Lung (tissue), 12 donors: Measurements from ENCODE around the gene SLC5A6. TPM values are rescaled to one million over a fixed set of nuclear protein-coding genes. Genes with fewer than 3 reads are reported as not detected.
A peak's percentile ranks its signal among the peaks of the same experiment; 100 is the strongest.

Experiments used
- ATAC-seq: fragments of 200-7000 bp; cut with Tn5 transposase; one replicate; pipeline ENCODE4 v1.9.1; 2020; ENCODE audit warnings: moderate number of reproducible peaks; ENCODE audit not compliant: insufficient read depth, low FRiP score
- DNase-seq, 3 donors: peaks; one replicate each; pipeline ENCODE4 v3.0.0-alpha.2; 2013 to 2017
- H3K27ac ChIP-seq, 2 donors: one replicate each; pipeline ENCODE4 v1.5.1; 2013; ENCODE audit warnings: mild to moderate bottlenecking in 2 of 2, moderate library complexity in 2 of 2, control low read depth in 1 of 2, inconsistent platforms in 1 of 2, low read depth in 1 of 2, low read length in 1 of 2
- H3K27me3 ChIP-seq, 3 donors: one replicate each; pipeline ENCODE4 v1.5.1; 2013; ENCODE audit warnings: low read length in 2 of 3; ENCODE audit not compliant: control insufficient read depth in 3 of 3, insufficient read depth in 3 of 3
- H3K36me3 ChIP-seq, 4 donors: one replicate each; pipeline ENCODE4 v1.5.1; 2013; ENCODE audit warnings: low read length in 4 of 4, mild to moderate bottlenecking in 1 of 4, moderate library complexity in 1 of 4; ENCODE audit not compliant: control insufficient read depth in 4 of 4, insufficient read depth in 4 of 4
- H3K4me1 ChIP-seq, 5 donors: one replicate each; pipeline ENCODE4 v1.5.1; 2013; ENCODE audit warnings: low read length in 5 of 5, mild to moderate bottlenecking in 2 of 5, moderate library complexity in 1 of 5; ENCODE audit not compliant: control insufficient read depth in 5 of 5, insufficient read depth in 5 of 5
- H3K4me3 ChIP-seq: one replicate; pipeline ENCODE4 v1.5.1; 2013; ENCODE audit warnings: mild to moderate bottlenecking, control low read depth, moderate library complexity
- H3K9ac ChIP-seq, 2 donors: one replicate each; pipeline ENCODE4 v1.5.1; 2013; ENCODE audit warnings: low read length in 2 of 2, control low read depth in 1 of 2; ENCODE audit not compliant: insufficient read depth in 1 of 2
- H3K9me3 ChIP-seq, 4 donors: one replicate each; pipeline ENCODE4 v1.5.1; 2013; ENCODE audit warnings: low read length in 3 of 4, mild to moderate bottlenecking in 1 of 4, moderate library complexity in 1 of 4; ENCODE audit not compliant: control insufficient read depth in 4 of 4, insufficient read depth in 3 of 4
- WGBS, 2 donors: extraction: QIAGEN DNeasy Blood & Tissue Kit; methylation state at CpG; one replicate each; pipeline ENCODE4 v1.1.7; 2013; 5-methylcytosine and 5-hydroxymethylcytosine counted together
- polyA plus RNA-seq, 2 donors: library from polyadenylated mRNA; stranded (reverse); fragments of 200-250 nt; gene quantifications; one replicate each; pipeline ENCODE4 v1.2.1, GENCODE V29; 2013
- total RNA-seq, 2 donors: library from RNA; depleted of rRNA in 1 of 2; stranded (reverse); fragments of >200 nt in 1 of 2; gene quantifications; one replicate each; pipeline ENCODE4 v1.2.1, GENCODE V29; 2014 to 2021
- TF ChIP-seq, protein P1 (sequence below): IDR thresholded peaks from 2 replicates; pipeline ENCODE4 v1.5.1; 2012; ENCODE audit warnings: mild to moderate bottlenecking; ENCODE audit errors: control extremely low read depth, extremely low read depth
- donor health status: control.
- donor health status: control.
- donor health status: Bipolar disorder and iron deficiency.
- donor health status: healthy.
- donor health status: DM: yes; HTN: yes; CAD: no.

SLC5A6 gene
- total and polyA plus RNA-seq, 4 donors: 12.1 to 33.1 (median 23.9) TPM

- H3K9ac ChIP-seq: no peak overlapping the region
- WGBS, 2 donors: 26 to 38% methylated on average over 6 of the region's 6 CpGs
Measured at GRCh38 chr2:27185331-27186026, 26.6 kb downstream of the SLC5A6 start.

DNA sequence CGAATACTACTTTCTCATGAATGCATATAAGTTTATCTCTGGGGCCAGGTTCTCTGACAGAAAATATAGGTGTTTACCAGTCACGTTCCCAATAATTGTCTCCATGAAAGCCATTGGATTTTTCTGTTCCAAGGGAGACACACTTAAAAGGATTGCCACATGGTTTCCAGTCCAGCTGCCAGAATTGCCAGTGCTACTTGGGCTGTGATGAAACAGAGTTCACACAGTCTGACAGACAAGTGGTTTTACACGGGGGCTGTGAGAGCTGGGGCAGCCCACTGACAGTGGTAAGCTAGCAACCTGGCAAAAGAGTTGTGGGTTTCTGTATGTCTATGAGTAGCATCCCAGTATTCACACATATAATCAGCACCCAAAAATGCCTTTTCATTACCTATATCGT, 28.0 kb downstream of the SLC5A6 start:
- peaks cover 0 to 7% (median 2%) of the 10 kb centered on the region in 5 donors for H3K4me1 ChIP-seq
- H3K27ac ChIP-seq: no peak overlapping the region
- TF ChIP-seq, protein P1, sequence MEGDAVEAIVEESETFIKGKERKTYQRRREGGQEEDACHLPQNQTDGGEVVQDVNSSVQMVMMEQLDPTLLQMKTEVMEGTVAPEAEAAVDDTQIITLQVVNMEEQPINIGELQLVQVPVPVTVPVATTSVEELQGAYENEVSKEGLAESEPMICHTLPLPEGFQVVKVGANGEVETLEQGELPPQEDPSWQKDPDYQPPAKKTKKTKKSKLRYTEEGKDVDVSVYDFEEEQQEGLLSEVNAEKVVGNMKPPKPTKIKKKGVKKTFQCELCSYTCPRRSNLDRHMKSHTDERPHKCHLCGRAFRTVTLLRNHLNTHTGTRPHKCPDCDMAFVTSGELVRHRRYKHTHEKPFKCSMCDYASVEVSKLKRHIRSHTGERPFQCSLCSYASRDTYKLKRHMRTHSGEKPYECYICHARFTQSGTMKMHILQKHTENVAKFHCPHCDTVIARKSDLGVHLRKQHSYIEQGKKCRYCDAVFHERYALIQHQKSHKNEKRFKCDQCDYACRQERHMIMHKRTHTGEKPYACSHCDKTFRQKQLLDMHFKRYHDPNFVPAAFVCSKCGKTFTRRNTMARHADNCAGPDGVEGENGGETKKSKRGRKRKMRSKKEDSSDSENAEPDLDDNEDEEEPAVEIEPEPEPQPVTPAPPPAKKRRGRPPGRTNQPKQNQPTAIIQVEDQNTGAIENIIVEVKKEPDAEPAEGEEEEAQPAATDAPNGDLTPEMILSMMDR: no peak
- DNase-seq (peak; percentile 19 to 61 (median 29)), ATAC-seq (no peak)
- no peak overlapping the region for H3K9ac ChIP-seq
- peaks cover 0 to 2% (median 2%) of the 10 kb centered on the region in 3 donors for H3K27me3 ChIP-seq
- H3K9me3 ChIP-seq: no peaks in the 10 kb centered on the region
- H3K36me3 ChIP-seq: no peaks in the 10 kb centered on the region
- H3K4me3 ChIP-seq: no peak overlapping the region
- 60 to 68% methylated on average over 4 of the region's 4 CpGs for WGBS, 2 donors

More at GRCh38 chr2:27185331-27186026, 26.6 kb downstream of the SLC5A6 start:
- peak; percentile 65 for ATAC-seq
- Histone ChIP-seq H3K4me3 (no peak overlapping the region), H3K4me1 (peaks cover 0 to 7% (median 2%) of the 10 kb centered on the region in 5 donors), H3K27me3 (peaks cover 0 to 2% (median 0%) of the 10 kb centered on the region in 3 donors), H3K27ac (peak overlapping the region in 1 of 2 donors; percentile 0), H3K36me3 (no peaks in the 10 kb centered on the region), H3K9me3 (no peaks in the 10 kb centered on the region)
- TF ChIP-seq, protein P1: no peak
- DNase-seq: peak in 2 of 3 donors; percentile 21 to 38

GRCh38 chr2:27182346-27182745, 29.7 kb downstream of the SLC5A6 start:
- 70 to 93% methylated on average over 4 of the region's 4 CpGs for WGBS, 2 donors
- H3K9me3 ChIP-seq: no peaks in the 10 kb centered on the region
- H3K27me3 ChIP-seq: peaks cover 0 to 4% (median 2%) of the 10 kb centered on the region in 3 donors
- TF ChIP-seq, protein P1: no peak
- ATAC-seq (no peak), DNase-seq (no peak)
- no peak overlapping the region for H3K27ac ChIP-seq
- H3K9ac ChIP-seq: no peak overlapping the region
- no peak overlapping the region for H3K4me3 ChIP-seq
- no peaks in the 10 kb centered on the region for H3K36me3 ChIP-seq
- peaks cover 0 to 7% (median 2%) of the 10 kb centered on the region in 5 donors for H3K4me1 ChIP-seq
